ENCODE measurements around the gene SP3. TPM values are rescaled to one million over a fixed set of nuclear protein-coding genes. Genes with fewer than 3 reads are reported as not detected.

Gene SP3
- total RNA-seq, 4 donors from 2014 or later: 69.7 to 94.3 (median 87.6) TPM

- Histone ChIP-seq H3K4me1 (peaks cover 3 to 52% (median 23%) of the 10 kb centered on the region in 3 donors), H3K4me3 (peak overlapping the region in 1 of 2 donors; percentile 2), H3K27me3 (no peaks in the 10 kb centered on the region), H3K9me3 (no peaks in the 10 kb centered on the region), H3K36me3 (no peaks in the 10 kb centered on the region), H3K27ac (peak overlapping the region in 3 of 4 donors; percentile 57 to 67 (median 60))
- WGBS, 2 donors (ENCODE audit: low coverage in 1 of 2): 5 to 11% methylated on average over 12 to 13 of the region's 13 CpGs
- ATAC-seq: peak; percentile 71
- TF ChIP-seq, protein P1, sequence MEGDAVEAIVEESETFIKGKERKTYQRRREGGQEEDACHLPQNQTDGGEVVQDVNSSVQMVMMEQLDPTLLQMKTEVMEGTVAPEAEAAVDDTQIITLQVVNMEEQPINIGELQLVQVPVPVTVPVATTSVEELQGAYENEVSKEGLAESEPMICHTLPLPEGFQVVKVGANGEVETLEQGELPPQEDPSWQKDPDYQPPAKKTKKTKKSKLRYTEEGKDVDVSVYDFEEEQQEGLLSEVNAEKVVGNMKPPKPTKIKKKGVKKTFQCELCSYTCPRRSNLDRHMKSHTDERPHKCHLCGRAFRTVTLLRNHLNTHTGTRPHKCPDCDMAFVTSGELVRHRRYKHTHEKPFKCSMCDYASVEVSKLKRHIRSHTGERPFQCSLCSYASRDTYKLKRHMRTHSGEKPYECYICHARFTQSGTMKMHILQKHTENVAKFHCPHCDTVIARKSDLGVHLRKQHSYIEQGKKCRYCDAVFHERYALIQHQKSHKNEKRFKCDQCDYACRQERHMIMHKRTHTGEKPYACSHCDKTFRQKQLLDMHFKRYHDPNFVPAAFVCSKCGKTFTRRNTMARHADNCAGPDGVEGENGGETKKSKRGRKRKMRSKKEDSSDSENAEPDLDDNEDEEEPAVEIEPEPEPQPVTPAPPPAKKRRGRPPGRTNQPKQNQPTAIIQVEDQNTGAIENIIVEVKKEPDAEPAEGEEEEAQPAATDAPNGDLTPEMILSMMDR (IDR thresholded peaks at IDR 0.05): no peak
- TF ChIP-seq POLR2AphosphoS5 (IDR thresholded peaks at IDR 0.05): peak; percentile 17
These were observed 26.0 kb upstream of the SP3 start for GRCh38 chr2:173990970-173991819.

GRCh38 chr2:173990245-173990644, 25.1 kb upstream of the SP3 start:
- Histone ChIP-seq H3K27ac (peak overlapping the region in 3 of 4 donors; percentile 57 to 67 (median 60)), H3K4me1 (peaks cover 6 to 61% (median 23%) of the 10 kb centered on the region in 3 donors), H3K36me3 (no peaks in the 10 kb centered on the region), H3K9me3 (no peaks in the 10 kb centered on the region), H3K27me3 (no peaks in the 10 kb centered on the region), H3K4me3 (no peak overlapping the region)
- TF ChIP-seq POLR2A (IDR thresholded peaks at IDR 0.05) (no peak), EP300 (IDR thresholded peaks at IDR 0.05) (no peak), POLR2AphosphoS5 (IDR thresholded peaks at IDR 0.05) (no peak)
- TF ChIP-seq, protein P1 (IDR thresholded peaks at IDR 0.05): no peak
- 40 to 75% methylated on average over 2 to 6 of the region's 6 CpGs for WGBS, 2 donors (ENCODE audit: low coverage in 1 of 2)
- ATAC-seq: no peak

DNA sequence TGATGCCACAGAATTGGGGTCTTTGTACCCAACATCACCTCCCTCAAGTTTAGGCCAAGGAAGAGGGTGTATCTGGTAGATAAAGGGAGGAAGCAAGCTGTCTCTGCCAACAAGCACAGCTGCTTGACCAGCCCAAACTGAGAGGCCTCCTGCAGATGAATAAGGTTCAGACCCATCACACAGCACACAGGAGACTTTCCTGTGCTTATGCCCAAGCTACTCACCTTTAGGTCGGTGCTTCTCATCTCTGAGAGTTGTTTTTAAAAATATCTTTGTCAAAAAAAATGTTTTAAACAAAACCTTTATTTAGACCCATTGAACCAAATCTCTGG, 24.7 kb upstream of the SP3 start:
- Histone ChIP-seq H3K36me3 (no peaks in the 10 kb centered on the region), H3K27ac (peak overlapping the region in 2 of 4 donors; percentile 60 to 67), H3K4me1 (peaks cover 9 to 65% (median 26%) of the 10 kb centered on the region in 3 donors), H3K4me3 (no peak overlapping the region), H3K27me3 (no peaks in the 10 kb centered on the region), H3K9me3 (no peaks in the 10 kb centered on the region)
- 35 to 56% methylated on average over 1 of the region's 1 CpG for WGBS, 2 donors (ENCODE audit: low coverage in 1 of 2)
- no peak for ATAC-seq
- TF ChIP-seq EP300 (IDR thresholded peaks at IDR 0.05) (no peak), POLR2AphosphoS5 (IDR thresholded peaks at IDR 0.05) (no peak), POLR2A (IDR thresholded peaks at IDR 0.05) (no peak)
- TF ChIP-seq, protein P1 (IDR thresholded peaks at IDR 0.05): no peak

GRCh38 chr2:173989160-173989883, 24.1 kb upstream of the SP3 start:
- H3K27ac ChIP-seq: peak overlapping the region in 2 of 4 donors; percentile 60 to 67
- H3K36me3 ChIP-seq: no peaks in the 10 kb centered on the region
- H3K9me3 ChIP-seq: no peaks in the 10 kb centered on the region
- H3K27me3 ChIP-seq: no peaks in the 10 kb centered on the region
- no peak for TF ChIP-seq EP300 (IDR thresholded peaks at IDR 0.05)
- TF ChIP-seq, protein P1 (IDR thresholded peaks at IDR 0.05): peak in 2 of 4 experiments; percentile 20 to 26
- no peak for ATAC-seq
- no peak overlapping the region for H3K4me3 ChIP-seq
- peaks cover 9 to 71% (median 26%) of the 10 kb centered on the region in 3 donors for H3K4me1 ChIP-seq
- 45 to 54% methylated on average over 5 to 7 of the region's 7 CpGs for WGBS, 2 donors (ENCODE audit: low coverage in 1 of 2)

Data from gastroesophageal sphincter (tissue), 4 donors.